NCI-H1048 (cell line): ENCODE results near the gene ZNF267.
A peak's percentile ranks its signal among the peaks of the same experiment; 100 is the strongest.
"Not testable (repeated sequence)": the region's sequence is repeated elsewhere in the genome, so short reads cannot be mapped to it uniquely, and the experiment has no call there.

ENCODE experiments used
- DNase-seq: peaks from one replicate; lab custom pipeline; 2025; lab: John Stamatoyannopoulos, UW

The ZNF267 gene

GRCh38 chr16:31873556-31874365 lies at the start of gene ZNF267:
ZNF267 (plus strand) TSS chr16:31873807; CDS start chr16:31873967, 160 bp downstream.
- peak; percentile 71 for DNase-seq

- DNase-seq, result no peak
These were observed 40.6 kb upstream of the ZNF267 start for GRCh38 chr16:31833047-31833446.

GRCh38 chr16:31836396-31836795 lies 37.2 kb upstream of the ZNF267 start:
- DNase-seq, result not testable (repeated sequence)

GRCh38 chr16:31842864-31843263 lies 30.7 kb upstream of the ZNF267 start:
- no peak for DNase-seq

- not testable (repeated sequence) for DNase-seq
These were observed 25.0 kb upstream of the ZNF267 start for GRCh38 chr16:31848572-31848971.

- DNase-seq, result no peak
These were observed 20.3 kb upstream of the ZNF267 start for GRCh38 chr16:31853291-31853690.

GRCh38 chr16:31860508-31860907 lies 13.1 kb upstream of the ZNF267 start:
- DNase-seq, result no peak

GRCh38 chr16:31861455-31861854 lies 12.2 kb upstream of the ZNF267 start:
- no peak for DNase-seq

- no peak for DNase-seq
These were observed 10.8 kb upstream of the ZNF267 start for GRCh38 chr16:31862761-31863160.

GRCh38 chr16:31868164-31868563 lies 5.4 kb upstream of the ZNF267 start:
- no peak for DNase-seq

GRCh38 chr16:31868691-31869167 lies 4.9 kb upstream of the ZNF267 start:
- peak; percentile 39 for DNase-seq

- DNase-seq, result no peak
These were observed 4.0 kb upstream of the ZNF267 start for GRCh38 chr16:31869511-31870201.

GRCh38 chr16:31870809-31871208 lies 2.8 kb upstream of the ZNF267 start:
- no peak for DNase-seq

- DNase-seq, result no peak
These were observed 2.1 kb upstream of the ZNF267 start for GRCh38 chr16:31871510-31871909.

- no peak for DNase-seq
These were observed 1.4 kb upstream of the ZNF267 start for GRCh38 chr16:31872201-31872600.

- no peak for DNase-seq
These were observed 932 bp downstream of the ZNF267 start for GRCh38 chr16:31874366-31875111.

- DNase-seq, result no peak
These were observed 1.7 kb downstream of the ZNF267 start for GRCh38 chr16:31875112-31875803.

- no peak for DNase-seq
These were observed 2.4 kb downstream of the ZNF267 start for GRCh38 chr16:31875928-31876547.

GRCh38 chr16:31876951-31877828 lies 3.6 kb downstream of the ZNF267 start:
- DNase-seq, result no peak

GRCh38 chr16:31877876-31878642 lies 4.5 kb downstream of the ZNF267 start:
- no peak for DNase-seq
